Activated T-cell treated with anti-CD3 and anti-CD28 coated beads, Interleukin-2, amount 50 U/mL, for 48 hours (primary cell): Measurements from ENCODE around the gene INMT.
"Not testable (repeated sequence)": the region's sequence is repeated elsewhere in the genome, so short reads cannot be mapped to it uniquely, and the experiment has no call there.

Experiments
- DNase-seq, 2 experiments: peaks; one replicate each; pipeline ENCODE4 v3.0.0-alpha.2; 2020

Gene INMT

DNA sequence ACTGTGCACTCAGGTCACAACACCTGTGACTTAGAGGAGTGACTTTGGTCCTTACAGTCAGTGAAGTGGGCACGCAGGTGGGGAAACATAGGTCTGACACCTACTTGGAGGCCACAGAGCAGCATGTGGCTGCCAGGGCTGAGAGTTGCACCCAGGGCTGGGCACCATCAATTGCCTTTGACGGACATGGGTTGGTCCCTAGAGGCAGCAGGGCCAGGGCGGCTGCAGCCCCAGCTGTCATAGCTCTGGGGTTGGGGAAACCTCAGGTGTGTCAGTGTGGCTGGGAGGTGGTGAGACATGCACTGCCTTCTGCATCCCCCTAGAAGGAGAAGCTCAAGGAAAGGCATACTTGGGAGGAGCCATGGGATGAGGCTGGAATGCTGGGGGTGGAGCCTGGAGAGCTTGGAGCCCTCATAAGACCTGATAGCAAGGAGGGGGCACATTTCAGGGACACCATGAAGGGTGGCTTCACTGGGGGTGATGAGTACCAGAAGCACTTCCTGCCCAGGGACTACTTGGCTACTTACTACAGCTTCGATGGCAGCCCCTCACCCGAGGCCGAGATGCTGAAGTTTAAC, at the start of gene INMT:
Gene INMT, plus strand, starts transcription at position 440 of the 578 bp plus-strand sequence. Its CDS starts 16 bp downstream, at position 456.
- no peak for DNase-seq

DNA sequence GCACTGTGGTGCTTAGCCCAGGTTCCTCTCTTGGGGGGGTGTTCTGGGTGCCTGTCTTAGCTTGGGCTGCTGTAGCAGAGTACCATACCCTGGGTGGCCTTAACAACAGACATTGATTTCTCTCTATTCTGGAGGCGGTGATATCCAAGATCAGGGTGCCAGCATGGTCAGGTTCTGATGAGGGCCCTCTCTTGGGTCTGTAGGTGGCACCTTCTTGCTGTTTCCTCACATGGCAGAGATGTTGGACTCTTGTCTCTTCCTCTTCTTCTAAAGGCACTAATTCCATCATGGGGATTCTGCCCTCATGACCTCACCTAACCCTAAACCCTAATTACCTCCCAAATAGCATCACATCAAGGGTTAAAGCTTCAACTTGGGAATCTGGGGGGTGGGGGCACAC, 49.7 kb upstream of the INMT start:
- DNase-seq, result no peak

DNA sequence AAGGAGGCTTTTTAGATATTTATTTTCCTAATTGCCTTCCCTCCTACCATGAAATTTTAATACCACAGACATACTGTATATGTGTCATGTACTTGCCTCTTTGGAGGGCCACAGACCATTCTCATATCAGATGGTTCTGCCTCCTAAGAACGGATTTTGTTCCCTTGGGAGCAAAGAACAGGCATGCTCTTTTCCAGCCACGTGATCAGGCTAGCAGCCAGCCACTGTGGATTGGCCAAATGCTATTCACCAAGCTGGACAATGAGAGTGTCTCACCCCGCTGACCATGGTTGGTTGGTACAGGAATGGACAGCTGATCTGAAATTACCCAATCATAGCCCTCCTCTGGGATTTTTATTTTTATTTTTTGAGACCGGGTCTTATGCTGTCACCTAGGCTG, 48.2 kb upstream of the INMT start:
- no peak for DNase-seq

DNA sequence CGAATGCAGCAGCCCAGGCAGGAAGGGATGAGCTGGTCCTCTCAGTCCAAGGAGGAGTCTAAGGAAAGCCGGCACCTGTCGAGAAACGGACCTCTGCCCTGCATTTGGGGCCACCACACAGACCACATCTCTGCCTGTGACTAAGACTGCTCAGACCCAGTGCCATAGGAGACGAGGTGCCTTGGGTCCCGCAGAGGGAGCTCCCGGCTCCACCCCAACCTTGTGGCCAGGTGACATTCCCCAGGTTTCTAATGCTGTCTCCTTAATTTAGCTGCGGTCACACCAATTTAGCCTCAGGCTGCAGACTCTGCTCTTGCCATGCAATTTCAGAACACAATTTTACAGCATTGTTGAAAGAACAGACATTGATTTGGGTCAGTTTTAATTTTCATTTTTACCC, 46.9 kb upstream of the INMT start:
- no peak for DNase-seq

DNA sequence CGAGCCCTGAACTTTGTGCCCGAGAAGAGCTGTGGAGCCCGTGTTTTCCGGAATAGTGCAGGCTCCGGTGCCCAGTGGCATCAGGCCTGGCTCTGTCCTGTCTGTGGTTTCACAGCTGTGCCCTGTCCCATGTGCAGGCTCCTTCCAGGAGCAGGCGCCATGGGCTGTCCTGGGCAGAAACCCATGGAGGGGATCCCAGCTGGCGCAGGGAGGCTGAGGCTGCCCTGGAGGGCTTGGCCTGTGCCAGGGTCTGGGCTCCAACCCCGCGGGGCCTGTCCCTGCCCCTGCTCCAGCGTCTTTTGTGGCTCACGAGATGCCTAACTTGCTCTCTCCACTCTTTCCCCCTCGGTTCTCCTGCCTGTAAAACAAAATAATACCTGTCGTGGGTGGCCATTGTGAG, 46.3 kb upstream of the INMT start:
- no peak for DNase-seq

DNA sequence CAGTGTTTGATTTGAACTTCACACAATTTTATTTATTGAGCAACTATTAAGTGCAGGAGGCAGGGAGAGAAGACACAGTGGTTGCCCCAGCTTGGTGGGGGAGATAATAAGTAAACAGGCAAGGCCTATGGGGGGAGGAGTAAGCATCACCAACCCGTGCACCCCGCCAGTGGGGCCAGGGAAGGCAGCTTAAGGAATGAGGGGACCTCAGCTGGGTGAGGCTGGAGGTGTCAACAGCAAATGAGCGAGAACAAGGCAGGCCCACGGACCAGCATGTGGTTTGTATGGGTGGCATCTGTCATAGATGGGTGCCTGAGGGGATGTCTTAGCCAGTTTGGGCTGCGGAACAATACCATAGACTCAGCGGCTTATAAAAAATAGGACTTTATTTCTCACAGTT, 45.6 kb upstream of the INMT start:
- no peak for DNase-seq

DNA sequence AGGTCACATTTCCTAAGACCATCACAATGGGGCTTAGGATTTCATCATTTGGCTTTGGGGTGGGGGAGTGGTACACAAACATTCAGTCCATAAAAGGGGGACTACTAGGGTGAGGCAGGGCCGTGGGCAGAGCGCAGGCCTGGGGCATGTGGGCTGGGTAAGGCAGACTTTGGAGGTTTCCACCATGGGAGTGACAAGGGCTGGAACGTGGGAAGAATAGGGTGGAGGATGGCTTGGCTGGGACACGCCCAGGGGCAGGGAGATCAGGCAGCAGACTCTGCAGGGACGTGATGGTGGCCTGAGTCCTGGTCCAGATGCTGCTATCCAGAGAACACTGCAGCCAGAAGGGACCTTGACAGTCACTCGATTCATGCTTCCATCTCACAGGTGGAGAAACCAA, 45.0 kb upstream of the INMT start:
- DNase-seq, result no peak

DNA sequence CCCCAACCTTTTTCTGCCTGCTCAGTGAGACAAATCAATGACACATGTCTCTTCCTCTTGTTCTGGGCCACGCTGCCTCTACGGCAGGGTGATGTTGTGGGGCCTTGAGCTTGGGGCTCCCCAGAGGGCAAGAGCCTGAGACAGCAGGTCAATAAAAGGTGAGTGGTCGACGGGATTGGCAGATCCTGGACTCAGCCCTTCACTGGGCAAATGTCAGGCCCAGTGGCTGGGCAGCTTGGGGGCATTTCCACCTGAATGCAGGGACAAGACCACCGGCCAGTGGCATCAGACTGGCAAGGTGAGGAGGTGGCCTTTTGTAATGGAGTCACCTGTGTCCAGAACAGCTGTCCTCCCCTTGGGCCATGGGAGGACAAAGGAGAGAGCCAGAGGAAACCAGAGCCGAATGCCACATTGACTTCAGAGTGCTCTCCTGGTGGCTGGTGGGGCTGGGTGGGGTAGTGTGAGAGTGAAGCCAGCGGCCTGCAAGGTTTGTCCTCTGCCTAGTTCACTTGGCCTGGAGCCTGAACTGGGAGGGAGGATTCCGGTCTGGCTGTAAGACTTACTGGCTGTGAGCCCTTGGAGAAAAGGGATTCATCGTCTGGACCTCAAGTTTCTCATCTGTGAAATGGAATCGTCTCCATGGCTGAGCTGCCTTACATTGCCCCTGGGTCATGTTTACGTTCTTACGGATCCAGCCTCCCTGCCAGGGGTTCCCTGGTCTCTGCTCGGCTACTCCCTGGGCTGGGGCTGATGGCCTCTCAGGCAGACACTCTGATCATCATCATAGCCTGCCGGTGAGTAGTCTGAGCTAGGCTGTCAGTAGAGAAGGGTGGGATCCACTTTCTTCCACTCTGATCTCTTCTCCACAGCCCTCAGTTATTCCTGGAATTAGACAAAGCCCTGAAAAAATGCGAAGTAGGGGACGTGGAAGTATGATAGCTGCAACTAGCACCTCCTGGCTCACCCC, 44.3 kb upstream of the INMT start:
- no peak for DNase-seq

DNA sequence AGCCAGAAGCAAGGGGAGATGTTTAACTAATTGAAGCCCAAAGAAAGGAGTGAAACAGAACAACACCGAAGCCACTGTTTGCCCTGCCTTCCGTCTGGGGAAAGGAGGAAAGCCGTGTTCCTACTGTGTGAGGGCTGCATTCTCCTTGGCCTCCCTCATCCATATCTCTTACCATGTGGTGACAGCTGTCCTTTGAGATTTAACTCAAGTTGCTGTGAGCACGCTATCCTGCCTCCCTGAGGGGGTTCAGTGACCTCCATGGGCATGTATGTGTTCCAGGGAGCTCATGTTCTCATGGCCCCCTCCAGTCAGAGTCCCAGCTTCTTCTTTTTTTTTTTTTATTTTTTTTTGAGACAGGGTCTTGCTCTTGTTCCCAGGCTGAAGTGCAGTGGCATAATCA, 43.5 kb upstream of the INMT start:
- DNase-seq, result no peak

DNA sequence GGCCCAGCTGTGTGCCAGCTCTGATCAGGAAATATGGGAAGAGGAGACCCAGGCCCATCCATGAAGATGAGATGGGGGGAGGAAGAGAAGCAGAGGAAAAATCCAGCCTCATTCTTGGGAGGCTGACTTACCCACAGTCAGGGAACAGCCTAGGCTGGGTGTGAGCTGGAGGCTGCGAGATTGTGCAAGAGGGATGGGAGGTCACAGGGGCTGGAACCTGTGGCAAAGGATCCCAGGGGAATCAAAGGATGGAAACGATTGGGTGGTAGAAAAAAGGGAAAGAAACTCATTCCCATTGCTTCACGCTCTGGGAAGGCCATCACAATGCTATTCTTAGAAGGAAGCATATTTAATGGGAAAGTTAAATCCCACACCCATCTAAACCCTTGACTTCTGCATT, 43.0 kb upstream of the INMT start:
- no peak for DNase-seq

DNA sequence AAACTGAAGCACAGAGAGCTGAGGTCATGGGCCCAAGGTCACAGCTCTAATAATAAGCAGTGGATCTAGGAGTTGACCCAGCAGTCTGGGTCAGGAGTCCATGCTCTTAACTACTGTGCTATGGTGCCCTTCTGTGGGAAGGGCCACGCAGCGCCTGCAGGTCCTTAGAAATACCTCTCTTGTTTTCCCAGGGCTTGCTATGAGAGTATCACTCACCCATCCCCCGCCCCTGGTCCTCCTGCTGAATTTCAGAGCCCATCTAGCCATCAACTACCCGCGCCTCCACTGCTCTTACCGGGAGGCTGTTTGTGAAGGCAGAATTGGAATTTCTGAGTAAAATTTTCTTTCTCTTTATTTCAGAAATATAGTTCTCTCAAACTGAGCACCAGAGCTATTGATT, 42.4 kb upstream of the INMT start:
- no peak for DNase-seq

DNA sequence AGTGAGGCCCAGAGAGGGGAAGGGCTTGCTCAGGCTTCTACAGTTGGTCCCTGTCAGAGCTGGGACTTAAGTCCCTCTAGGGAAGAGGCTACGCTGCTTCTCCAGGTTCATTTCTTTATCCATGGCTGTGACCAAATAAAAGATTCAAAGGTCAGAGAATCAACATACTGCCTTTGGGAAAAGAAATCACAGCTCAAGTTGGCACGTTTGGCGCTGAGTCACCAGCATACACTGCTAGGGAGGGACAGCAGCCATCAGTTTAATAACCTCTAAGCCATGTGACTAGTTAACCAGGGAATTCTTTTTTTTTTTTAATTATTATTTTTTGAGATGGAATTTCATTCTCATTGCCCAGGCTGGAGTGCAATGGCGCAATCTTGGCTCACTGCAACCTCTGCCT, 41.3 kb upstream of the INMT start:
- DNase-seq, result no peak

DNA sequence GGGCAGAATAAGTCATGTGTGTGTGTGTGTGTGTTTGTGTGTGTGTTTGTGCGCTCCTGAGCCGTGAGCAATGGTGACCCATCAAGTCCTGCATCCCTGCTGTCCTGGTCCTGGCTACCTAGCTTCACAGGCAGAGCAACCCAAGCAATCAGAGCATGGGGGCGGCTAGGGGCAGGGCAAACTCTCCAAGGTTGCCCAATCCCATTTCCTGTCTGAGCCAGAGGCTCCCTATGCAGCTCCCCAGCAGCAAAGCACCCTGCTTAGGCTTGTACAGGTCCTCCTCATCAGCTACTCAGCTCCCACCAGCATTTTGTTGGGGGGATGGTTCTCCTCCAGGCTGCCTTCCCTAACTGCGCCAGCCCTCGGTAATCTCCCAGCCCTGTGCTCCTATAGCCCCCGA, 38.5 kb upstream of the INMT start:
- no peak for DNase-seq

DNA sequence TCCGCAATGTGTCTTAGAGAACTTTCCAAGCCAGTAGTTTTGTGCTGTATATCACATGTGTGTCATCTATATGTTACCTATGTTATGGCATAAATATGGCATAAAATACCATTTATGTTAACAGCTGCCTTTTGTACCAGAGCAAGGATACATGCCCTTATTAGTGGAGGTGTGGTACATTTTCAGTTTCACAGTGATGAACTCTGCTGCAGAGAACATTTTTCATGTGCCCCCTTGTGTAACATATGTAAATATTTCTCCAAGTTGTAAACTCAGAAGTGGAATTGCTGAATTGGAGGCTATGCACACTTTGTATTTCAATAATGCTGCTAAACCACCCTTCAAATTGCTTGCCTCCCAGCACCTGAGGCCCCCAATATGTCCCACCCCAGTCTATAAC, 37.8 kb upstream of the INMT start:
- no peak for DNase-seq

DNA sequence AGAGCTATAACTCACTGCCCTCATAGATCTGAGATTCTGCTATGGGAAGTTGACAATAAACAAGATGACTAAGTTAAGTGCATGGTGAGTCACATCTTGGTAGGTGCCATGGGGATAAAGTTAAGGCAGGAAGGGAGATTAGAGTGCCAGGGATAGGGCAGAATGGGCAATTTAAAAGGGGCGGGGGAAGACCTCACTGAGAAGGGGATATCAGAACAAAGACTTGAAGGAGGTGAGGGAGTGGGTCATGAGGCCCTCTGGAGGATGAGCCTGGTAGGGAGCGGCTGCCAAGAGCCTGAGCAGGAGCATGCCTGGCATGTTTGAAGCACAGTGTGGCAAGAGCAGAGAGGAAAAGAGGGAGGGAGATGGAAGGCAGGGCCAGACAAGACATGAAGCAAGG, 34.8 kb upstream of the INMT start:
- no peak for DNase-seq

DNA sequence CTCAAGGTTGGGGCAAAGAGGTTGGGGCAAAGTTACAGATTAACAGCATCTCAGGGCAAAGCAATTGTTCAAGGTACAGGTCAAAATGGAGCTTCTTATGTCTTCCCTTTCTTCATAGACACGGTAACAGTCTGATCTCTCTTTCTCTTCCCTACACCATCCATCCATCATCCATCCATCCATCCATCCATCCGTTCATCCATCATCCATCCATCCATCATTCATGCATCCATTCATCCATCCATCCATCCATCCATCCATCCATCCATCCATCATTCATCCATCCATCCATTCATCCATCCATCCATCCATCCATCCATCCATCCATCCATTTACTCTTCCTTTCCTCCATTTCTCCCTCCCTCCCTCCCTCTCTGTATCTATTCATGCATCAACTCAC, 32.5 kb upstream of the INMT start:
- DNase-seq, result not testable (repeated sequence)

DNA sequence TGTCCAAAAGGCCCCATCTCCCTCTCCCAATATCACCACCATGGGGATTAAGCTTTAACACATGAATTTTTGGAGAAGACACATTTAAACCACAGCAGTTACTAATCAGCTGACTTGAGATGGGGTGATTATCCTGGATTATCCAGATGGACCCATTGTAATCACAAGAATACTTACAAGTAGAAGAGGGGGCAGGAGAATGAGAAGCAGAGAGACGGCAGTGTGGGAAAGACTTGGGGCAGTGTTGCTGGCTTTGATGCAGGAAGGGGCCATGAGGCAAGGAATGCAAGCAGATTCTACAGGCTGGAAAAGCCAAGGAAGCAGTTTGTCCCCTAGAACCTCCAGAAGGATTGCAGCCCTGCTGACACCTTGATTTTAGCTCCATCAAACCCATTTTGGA, 30.7 kb upstream of the INMT start:
- DNase-seq, result no peak

DNA sequence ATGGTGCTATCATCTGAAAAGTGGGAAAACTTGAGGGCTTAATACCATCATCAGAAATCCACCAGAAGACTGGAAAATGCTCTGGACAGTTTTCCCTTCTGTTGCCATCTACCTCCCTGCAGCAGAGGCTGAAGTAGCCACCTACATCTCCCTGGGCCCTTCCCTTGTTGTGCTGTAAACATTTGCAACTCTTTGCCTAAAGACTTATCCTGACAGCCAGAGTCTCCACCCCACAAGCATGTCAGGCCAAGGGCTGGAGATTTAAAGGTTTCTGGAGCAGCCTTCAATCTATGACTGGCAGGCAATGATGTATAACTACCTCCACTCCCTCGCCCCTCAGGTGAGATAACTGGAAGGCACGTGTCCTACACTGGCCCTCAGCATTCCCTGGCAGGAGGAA, 29.7 kb upstream of the INMT start:
- DNase-seq, result no peak

DNA sequence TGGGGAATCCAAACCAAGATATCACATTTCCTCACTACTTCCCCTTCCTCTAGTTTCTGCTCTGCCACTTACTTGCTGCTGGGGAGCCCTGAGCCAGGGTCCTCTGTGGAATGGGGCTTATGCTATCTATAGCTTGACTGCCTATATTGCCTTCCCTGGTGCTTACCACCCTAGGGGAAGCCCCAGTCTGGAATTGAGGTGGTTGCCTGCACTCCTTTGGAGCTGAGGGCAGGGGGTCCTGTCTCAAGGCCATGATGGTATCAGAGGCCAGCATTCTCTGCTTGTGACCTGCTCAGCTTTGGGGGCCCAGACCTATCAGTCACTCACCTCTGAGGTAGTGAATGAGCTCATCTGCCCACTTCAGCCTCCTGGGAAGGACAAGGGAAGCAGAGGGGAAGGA, 29.3 kb upstream of the INMT start:
- DNase-seq, result no peak

DNA sequence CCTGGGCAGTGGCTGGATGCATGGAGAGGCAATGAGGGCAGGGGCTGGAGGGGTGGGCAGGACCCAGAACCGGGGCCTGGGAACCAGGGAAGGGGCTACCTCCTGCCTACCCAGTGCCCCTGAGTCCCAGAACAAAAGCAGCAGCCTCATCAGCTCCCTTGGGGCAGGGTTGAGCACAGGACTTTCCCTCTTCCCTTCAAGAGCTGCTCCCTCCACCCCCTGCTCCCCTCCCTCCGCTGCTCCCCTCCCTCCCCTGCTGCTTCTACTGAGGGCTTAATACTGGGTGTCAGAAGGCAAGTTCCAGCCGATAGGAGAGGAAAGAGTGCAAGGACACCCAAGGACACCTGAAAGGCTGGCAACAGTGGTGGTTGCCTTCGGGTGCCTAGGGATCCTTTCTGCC, 28.2 kb upstream of the INMT start:
- no peak for DNase-seq

DNA sequence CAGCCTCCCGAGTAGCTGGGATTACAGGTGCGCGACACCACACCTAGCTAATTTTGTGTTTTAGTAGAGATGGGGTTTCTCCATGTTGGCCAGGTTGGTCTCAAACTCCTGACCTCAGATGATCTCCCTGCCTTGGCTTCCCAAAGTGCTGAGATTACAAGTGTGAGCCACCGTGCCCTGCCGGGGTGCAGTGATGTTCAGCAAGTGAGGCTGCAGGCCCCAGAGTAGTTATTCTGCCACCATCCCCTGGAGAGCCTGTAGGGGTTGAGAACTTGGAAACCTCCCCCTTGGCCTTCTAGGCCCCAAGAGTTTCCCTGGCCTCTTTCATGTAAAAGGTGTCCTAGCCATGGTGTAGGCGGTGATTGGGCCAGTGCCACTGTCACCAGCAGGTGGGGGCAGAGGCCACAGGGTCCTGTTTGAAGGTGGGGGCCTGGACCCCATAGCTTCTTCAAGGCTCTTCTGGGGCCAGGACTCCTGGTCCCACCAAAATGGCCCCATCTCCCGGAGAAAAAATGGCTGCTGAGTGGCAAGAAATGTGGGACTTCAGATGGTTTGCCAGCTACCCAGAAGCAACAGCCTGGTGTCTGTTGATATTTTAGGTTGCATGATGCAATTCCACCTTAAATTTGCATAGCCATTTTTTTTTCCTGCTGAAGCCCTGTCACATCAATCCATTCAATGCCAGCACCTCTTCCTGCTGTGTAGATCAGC, 25.5 kb upstream of the INMT start:
- DNase-seq, result peak in 1 of 2 experiments; percentile 26

DNA sequence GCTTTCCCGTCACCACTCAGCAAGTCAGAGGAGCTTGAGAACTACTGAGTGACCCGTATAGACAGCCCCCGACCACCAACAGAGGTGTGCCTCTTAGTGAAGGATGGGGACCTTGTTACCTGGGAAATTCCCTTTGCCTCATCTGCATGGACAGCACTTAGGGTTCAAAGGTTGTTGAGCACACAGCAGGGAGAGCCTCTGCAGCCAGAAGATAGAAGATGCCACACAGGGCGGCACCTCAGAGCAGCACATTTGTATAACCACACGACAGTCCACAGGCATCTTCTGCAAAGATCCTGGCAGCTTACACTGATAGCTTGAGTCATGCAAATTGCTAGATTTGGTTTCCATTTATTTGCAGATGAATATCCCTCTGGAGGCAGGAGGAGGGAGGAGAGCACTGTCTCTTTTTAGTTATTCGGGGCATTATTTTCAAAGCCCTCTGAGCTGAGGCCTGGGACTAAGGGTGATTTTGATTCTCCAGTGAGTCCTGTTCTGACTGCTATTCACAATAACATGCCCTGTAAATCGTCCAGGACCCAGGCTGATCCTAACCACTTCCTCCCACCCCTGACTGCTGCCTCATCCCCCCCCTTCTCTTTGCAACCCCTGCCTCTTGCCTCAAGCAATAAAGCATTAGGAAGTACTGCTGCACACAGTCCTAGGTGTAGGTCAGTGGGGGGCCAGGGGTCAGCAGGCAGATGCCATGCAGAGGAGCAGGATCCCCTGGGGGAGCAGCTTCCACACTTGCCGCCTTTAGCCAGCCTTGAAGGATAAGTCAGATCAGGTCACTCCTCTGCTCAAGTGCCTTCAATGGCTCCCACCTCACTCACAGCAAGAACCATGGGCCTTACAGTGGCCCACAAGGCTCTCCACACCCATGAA, 24.6 kb upstream of the INMT start:
- peak; percentile 39 to 45 for DNase-seq

DNA sequence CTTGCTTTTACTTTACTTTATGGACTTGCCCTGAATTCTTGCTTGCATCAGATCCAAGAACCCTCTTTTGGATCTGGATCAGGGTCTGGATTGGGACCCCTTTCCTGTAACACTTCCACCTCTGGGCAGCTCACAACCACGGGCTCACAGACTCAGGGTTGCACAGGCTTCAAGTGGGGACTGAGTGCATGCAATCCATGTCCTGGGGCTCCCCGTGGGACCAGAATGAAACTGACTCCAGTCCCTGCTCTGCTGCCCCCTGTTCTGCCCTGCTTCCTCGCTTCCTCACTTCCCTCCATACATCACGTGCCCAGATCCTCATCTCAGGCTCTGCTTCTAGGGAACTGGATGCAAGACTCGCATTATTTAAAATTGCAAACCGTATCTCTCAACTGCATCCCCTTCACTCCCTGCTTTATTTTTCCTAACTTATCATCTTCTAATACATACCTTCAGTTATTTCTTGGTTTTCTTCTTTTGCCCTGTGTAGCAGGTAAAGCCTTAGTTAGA, 23.3 kb upstream of the INMT start:
- DNase-seq, result no peak
